DMS153 (cell line): Measurements from ENCODE around the gene LRRTM3.

ENCODE experiments used
- DNase-seq: peaks from one replicate; lab custom pipeline; 2025; lab: John Stamatoyannopoulos, UW

LRRTM3 gene

GRCh38 chr10:66925896-66926715 lies at the start of gene LRRTM3:
TSS of gene LRRTM3 (plus strand) at chr10:66926036.
- DNase-seq = peak; percentile 27

GRCh38 chr10:66877361-66877760 lies 48.5 kb upstream of the LRRTM3 start:
- DNase-seq = no peak

GRCh38 chr10:66880292-66880691 lies 45.5 kb upstream of the LRRTM3 start:
- DNase-seq = no peak

- no peak for DNase-seq
Observed at GRCh38 chr10:66880826-66881225, 45.0 kb upstream of the LRRTM3 start.

- DNase-seq = no peak
Observed at GRCh38 chr10:66881814-66882213, 44.0 kb upstream of the LRRTM3 start.

GRCh38 chr10:66882271-66882670 lies 43.6 kb upstream of the LRRTM3 start:
- no peak for DNase-seq

GRCh38 chr10:66886848-66887247 lies 39.0 kb upstream of the LRRTM3 start:
- DNase-seq = no peak

GRCh38 chr10:66888237-66888636 lies 37.6 kb upstream of the LRRTM3 start:
- no peak for DNase-seq

GRCh38 chr10:66892871-66893270 lies 33.0 kb upstream of the LRRTM3 start:
- no peak for DNase-seq

GRCh38 chr10:66910671-66911070 lies 15.2 kb upstream of the LRRTM3 start:
- no peak for DNase-seq

GRCh38 chr10:66916030-66916429 lies 9.8 kb upstream of the LRRTM3 start:
- no peak for DNase-seq

GRCh38 chr10:66917104-66917503 lies 8.7 kb upstream of the LRRTM3 start:
- DNase-seq = no peak

GRCh38 chr10:66919248-66919647 lies 6.6 kb upstream of the LRRTM3 start:
- DNase-seq = no peak

GRCh38 chr10:66924674-66925345 lies 1.0 kb upstream of the LRRTM3 start:
- no peak for DNase-seq

- DNase-seq = no peak
Observed at GRCh38 chr10:66925373-66925772, 463 bp upstream of the LRRTM3 start.

GRCh38 chr10:66926841-66927240 lies 1.0 kb downstream of the LRRTM3 start:
- DNase-seq = no peak

- DNase-seq = no peak
Observed at GRCh38 chr10:66927251-66927935, 1.6 kb downstream of the LRRTM3 start.

GRCh38 chr10:66927971-66928770 lies 2.3 kb downstream of the LRRTM3 start:
- DNase-seq = no peak

- DNase-seq = no peak
Observed at GRCh38 chr10:66928776-66929175, 2.9 kb downstream of the LRRTM3 start.

GRCh38 chr10:66929375-66929774 lies 3.5 kb downstream of the LRRTM3 start:
- DNase-seq = no peak

- peak; percentile 1 for DNase-seq
Observed at GRCh38 chr10:66931340-66931948, 5.6 kb downstream of the LRRTM3 start.

- DNase-seq = no peak
Observed at GRCh38 chr10:66931949-66932343, 6.1 kb downstream of the LRRTM3 start.
